Testis (tissue), 2 donors: ENCODE data around the gene SLC12A9.

Source experiments
- POLR2A ChIP-seq: fragments of 450-650 bp; IDR thresholded peaks from one replicate; pipeline ENCODE4 v1.6.1; 2017; ENCODE audit warnings: antibody characterized with exemption, mild to moderate bottlenecking, moderate library complexity
- TF ChIP-seq, protein P1 (sequence below), 3 experiments: fragments of 450-650 bp in 2 of 3; fragments of 200-600 bp in 1 of 3; sonication (generic) in 1 of 3; IDR thresholded peaks; one replicate each; pipeline ENCODE4 v1.5.1; 2016 to 2019; ENCODE audit warnings: antibody characterized with exemption in 3 of 3, mild to moderate bottlenecking in 2 of 3, moderate library complexity in 1 of 3

DNA sequence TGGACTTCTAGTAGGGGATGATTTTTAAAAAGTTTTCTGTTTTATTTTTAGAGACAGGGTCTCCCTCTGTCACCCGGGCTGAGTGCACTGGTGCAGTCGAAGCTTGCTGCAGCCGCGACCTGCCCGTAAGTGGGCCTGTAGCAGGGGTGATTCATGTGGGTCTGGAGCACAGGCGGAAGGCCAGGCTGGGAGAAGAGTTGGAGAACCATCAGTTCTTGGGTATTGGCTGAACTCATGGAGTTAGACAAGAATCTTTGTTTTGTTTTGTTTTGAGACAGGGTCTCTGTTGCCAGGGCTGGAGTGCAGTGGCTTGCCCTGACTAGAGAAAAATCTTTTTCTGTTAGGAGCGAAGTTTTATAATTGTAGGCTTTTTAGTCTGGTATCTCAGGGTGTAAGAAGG is 28.1 kb downstream of the SLC12A9 start:
- TF ChIP-seq, protein P1, sequence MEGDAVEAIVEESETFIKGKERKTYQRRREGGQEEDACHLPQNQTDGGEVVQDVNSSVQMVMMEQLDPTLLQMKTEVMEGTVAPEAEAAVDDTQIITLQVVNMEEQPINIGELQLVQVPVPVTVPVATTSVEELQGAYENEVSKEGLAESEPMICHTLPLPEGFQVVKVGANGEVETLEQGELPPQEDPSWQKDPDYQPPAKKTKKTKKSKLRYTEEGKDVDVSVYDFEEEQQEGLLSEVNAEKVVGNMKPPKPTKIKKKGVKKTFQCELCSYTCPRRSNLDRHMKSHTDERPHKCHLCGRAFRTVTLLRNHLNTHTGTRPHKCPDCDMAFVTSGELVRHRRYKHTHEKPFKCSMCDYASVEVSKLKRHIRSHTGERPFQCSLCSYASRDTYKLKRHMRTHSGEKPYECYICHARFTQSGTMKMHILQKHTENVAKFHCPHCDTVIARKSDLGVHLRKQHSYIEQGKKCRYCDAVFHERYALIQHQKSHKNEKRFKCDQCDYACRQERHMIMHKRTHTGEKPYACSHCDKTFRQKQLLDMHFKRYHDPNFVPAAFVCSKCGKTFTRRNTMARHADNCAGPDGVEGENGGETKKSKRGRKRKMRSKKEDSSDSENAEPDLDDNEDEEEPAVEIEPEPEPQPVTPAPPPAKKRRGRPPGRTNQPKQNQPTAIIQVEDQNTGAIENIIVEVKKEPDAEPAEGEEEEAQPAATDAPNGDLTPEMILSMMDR (IDR thresholded peaks at IDR 0.05): no peak
- no peak for TF ChIP-seq POLR2A
